ENCODE data around the gene RAB6A. TPM values are rescaled to one million over a fixed set of nuclear protein-coding genes. Genes with fewer than 3 reads are reported as not detected.

RAB6A gene
- total RNA-seq, 1 donor from 2014 or later: 185 TPM

DNA sequence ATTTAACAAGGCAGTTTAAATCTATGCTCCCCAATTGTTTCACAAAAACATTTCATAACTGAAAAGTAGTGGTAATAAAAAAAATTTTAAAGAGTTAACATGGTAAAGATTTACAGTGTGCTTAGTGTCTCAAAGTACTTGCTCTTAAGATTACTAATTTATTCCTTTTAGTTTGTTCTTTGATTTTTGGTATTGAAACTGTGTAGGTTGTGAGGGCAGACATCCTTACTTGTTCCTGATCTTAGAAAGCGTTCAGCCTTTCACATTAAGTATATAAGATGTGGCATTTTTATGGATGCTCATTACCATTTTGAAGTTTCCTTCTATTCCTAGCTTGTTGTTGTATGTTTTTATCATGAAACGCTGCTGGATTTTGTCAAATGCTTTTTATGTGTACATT is 32.9 kb downstream of the RAB6A start:
- TF ChIP-seq, protein P1, sequence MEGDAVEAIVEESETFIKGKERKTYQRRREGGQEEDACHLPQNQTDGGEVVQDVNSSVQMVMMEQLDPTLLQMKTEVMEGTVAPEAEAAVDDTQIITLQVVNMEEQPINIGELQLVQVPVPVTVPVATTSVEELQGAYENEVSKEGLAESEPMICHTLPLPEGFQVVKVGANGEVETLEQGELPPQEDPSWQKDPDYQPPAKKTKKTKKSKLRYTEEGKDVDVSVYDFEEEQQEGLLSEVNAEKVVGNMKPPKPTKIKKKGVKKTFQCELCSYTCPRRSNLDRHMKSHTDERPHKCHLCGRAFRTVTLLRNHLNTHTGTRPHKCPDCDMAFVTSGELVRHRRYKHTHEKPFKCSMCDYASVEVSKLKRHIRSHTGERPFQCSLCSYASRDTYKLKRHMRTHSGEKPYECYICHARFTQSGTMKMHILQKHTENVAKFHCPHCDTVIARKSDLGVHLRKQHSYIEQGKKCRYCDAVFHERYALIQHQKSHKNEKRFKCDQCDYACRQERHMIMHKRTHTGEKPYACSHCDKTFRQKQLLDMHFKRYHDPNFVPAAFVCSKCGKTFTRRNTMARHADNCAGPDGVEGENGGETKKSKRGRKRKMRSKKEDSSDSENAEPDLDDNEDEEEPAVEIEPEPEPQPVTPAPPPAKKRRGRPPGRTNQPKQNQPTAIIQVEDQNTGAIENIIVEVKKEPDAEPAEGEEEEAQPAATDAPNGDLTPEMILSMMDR (IDR thresholded peaks at IDR 0.05): no peak
- no peak overlapping the region for H3K4me3 Mint-ChIP-seq (ENCODE audit: unreplicated experiment)
- no peaks in the 10 kb centered on the region for H3K9me3 Mint-ChIP-seq (ENCODE audit: low read depth)
- peaks cover 25% of the 10 kb centered on the region for H3K4me1 Mint-ChIP-seq (ENCODE audit: low read depth)
- H3K27ac Mint-ChIP-seq (ENCODE audit: unreplicated experiment): peak overlapping the region; percentile 54
- peaks cover 19% of the 10 kb centered on the region for H3K36me3 Mint-ChIP-seq (ENCODE audit: low read depth)
- no peaks in the 10 kb centered on the region for H3K27me3 Mint-ChIP-seq (ENCODE audit: low read depth)
- DNase-seq (ENCODE audit: low spot score): no peak

DNA sequence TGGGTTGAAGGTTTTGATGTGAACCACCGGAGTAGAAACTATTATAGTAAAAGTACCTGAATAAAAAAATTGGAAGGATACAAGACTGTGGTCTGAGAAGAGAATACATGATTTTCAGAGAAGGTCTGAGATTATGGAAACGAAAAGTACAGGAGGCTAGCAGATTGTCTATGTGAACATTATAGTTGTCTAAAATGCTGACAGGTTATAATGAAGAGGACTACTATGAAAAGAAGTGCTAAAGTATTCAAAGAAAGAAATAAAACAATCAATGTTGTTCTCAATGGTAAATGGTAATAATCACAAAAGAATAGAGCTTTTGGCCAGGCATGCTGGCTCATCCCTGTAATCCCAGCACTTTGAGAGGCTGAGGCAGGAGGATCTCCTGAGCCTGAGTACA is 34.0 kb downstream of the RAB6A start:
- no peaks in the 10 kb centered on the region for H3K27me3 Mint-ChIP-seq (ENCODE audit: low read depth)
- no peak overlapping the region for H3K4me3 Mint-ChIP-seq (ENCODE audit: unreplicated experiment)
- TF ChIP-seq, protein P1 (IDR thresholded peaks at IDR 0.05): no peak
- H3K4me1 Mint-ChIP-seq (ENCODE audit: low read depth): peaks cover 21% of the 10 kb centered on the region
- peak overlapping the region; percentile 3 for H3K27ac Mint-ChIP-seq (ENCODE audit: unreplicated experiment)
- DNase-seq (ENCODE audit: low spot score): no peak
- peaks cover 18% of the 10 kb centered on the region for H3K36me3 Mint-ChIP-seq (ENCODE audit: low read depth)
- no peaks in the 10 kb centered on the region for H3K9me3 Mint-ChIP-seq (ENCODE audit: low read depth)

GRCh38 chr11:73717136-73717535 is 43.7 kb downstream of the RAB6A start:
- Mint-ChIP-seq H3K36me3 (ENCODE audit: low read depth) (peaks cover 12% of the 10 kb centered on the region), H3K27ac (ENCODE audit: unreplicated experiment) (no peak overlapping the region), H3K4me1 (ENCODE audit: low read depth) (peaks cover 20% of the 10 kb centered on the region), H3K9me3 (ENCODE audit: low read depth) (no peaks in the 10 kb centered on the region), H3K4me3 (ENCODE audit: unreplicated experiment) (no peak overlapping the region), H3K27me3 (ENCODE audit: low read depth) (no peaks in the 10 kb centered on the region)
- TF ChIP-seq, protein P1 (IDR thresholded peaks at IDR 0.05): no peak
- no peak for DNase-seq (ENCODE audit: low spot score)

DNA sequence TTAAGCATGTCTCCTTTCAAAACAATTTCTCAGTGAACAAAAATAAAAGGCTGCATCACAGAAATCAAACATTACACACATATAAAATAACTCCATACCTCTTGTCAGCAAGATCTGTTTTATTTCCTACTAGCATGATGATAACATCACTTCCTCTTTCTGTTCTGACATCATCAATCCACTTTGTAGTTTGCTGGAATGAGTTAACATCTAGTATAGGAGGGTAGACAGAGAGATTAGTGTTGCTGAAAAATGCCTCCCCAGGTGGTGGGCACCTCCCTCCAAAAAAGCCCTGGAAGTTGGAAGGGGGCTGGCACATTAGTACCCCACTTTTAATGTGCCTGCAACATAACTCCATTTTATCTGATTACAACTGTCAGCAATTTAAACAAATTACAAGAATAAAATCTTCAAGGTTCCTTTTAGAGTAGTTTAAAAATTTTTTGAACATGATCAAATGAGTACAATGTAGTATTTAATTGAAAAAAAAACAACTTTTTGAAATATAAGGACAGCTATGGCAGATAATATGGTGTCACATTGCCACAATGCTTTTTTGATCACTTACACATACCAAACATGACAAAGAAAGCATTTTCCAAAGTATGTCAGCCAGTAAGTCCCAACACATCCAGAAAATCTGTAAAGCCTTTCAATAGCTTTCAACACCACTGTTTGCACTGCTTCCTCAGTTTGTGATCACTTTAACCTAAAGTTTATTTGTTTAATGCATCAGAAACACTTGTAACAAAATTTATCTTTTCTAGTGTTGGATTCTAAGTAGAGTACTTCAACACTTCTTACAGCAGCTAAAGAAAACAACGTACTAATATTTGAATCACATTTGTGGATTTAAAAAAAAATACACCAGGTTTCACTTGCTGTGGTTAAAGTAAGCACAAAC is 44.5 kb downstream of the RAB6A start:
- no peak overlapping the region for H3K4me3 Mint-ChIP-seq (ENCODE audit: unreplicated experiment)
- H3K27me3 Mint-ChIP-seq (ENCODE audit: low read depth): no peaks in the 10 kb centered on the region
- TF ChIP-seq, protein P1 (IDR thresholded peaks at IDR 0.05): no peak
- DNase-seq (ENCODE audit: low spot score): no peak
- peak overlapping the region; percentile 69 for H3K27ac Mint-ChIP-seq (ENCODE audit: unreplicated experiment)
- H3K36me3 Mint-ChIP-seq (ENCODE audit: low read depth): peaks cover 12% of the 10 kb centered on the region
- peaks cover 17% of the 10 kb centered on the region for H3K4me1 Mint-ChIP-seq (ENCODE audit: low read depth)
- H3K9me3 Mint-ChIP-seq (ENCODE audit: low read depth): no peaks in the 10 kb centered on the region

DNA sequence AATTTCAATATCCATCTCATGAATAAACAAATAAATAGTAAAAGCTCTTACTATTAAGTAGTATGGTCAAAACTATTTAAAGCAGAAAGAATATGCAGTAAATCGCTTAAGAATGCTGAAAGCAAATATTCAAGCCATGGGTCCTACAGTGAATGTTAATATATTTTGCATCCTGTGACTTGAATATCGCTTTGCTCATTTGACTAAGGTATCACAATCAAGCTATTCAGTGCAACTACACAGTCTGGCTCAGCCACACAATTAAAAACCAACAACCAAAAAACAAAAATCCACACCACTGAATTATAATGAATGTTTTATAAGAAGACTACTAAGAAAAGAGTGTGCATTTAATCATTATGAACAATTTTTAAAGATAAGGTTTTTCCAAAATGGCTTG is 45.3 kb downstream of the RAB6A start:
- H3K27ac Mint-ChIP-seq (ENCODE audit: unreplicated experiment): peak overlapping the region; percentile 36
- H3K4me3 Mint-ChIP-seq (ENCODE audit: unreplicated experiment): no peak overlapping the region
- H3K27me3 Mint-ChIP-seq (ENCODE audit: low read depth): no peaks in the 10 kb centered on the region
- H3K9me3 Mint-ChIP-seq (ENCODE audit: low read depth): no peaks in the 10 kb centered on the region
- DNase-seq (ENCODE audit: low spot score): no peak
- peaks cover 12% of the 10 kb centered on the region for H3K4me1 Mint-ChIP-seq (ENCODE audit: low read depth)
- peaks cover 10% of the 10 kb centered on the region for H3K36me3 Mint-ChIP-seq (ENCODE audit: low read depth)
- TF ChIP-seq, protein P1 (IDR thresholded peaks at IDR 0.05): no peak

Measured in chondrocyte (in vitro differentiated cells).